ENCODE results near the gene ZBTB16. TPM values are rescaled to one million over a fixed set of nuclear protein-coding genes. Genes with fewer than 3 reads are reported as not detected.

ZBTB16 gene
- total RNA-seq, 1 experiment from 2014 or later: not detected

Other genes starting within 250 kb of the ZBTB16 start
- 20.5 and 32.0 TPM in 2 replicates for gene USP28, start 184.1 kb upstream of the ZBTB16 start, total RNA-seq (2014; rRNA removed; shearing (Covaris generic))
- gene HTR3B, start 154.9 kb upstream of the ZBTB16 start, total RNA-seq (2014; rRNA removed; shearing (Covaris generic)): not detected in 2 replicates
- gene HTR3A, start 84.6 kb upstream of the ZBTB16 start, total RNA-seq (2014; rRNA removed; shearing (Covaris generic)): not detected in 2 replicates
- 895 and 907 TPM in 2 replicates for gene NNMT, start 236.7 kb downstream of the ZBTB16 start, total RNA-seq (2014; rRNA removed; shearing (Covaris generic))